ENCODE results near the gene LVRN. TPM values are rescaled to one million over a fixed set of nuclear protein-coding genes. Genes with fewer than 3 reads are reported as not detected.
"Not testable (repeated sequence)": the region's sequence is repeated elsewhere in the genome, so short reads cannot be mapped to it uniquely, and the experiment has no call there.

LVRN gene, protein sequence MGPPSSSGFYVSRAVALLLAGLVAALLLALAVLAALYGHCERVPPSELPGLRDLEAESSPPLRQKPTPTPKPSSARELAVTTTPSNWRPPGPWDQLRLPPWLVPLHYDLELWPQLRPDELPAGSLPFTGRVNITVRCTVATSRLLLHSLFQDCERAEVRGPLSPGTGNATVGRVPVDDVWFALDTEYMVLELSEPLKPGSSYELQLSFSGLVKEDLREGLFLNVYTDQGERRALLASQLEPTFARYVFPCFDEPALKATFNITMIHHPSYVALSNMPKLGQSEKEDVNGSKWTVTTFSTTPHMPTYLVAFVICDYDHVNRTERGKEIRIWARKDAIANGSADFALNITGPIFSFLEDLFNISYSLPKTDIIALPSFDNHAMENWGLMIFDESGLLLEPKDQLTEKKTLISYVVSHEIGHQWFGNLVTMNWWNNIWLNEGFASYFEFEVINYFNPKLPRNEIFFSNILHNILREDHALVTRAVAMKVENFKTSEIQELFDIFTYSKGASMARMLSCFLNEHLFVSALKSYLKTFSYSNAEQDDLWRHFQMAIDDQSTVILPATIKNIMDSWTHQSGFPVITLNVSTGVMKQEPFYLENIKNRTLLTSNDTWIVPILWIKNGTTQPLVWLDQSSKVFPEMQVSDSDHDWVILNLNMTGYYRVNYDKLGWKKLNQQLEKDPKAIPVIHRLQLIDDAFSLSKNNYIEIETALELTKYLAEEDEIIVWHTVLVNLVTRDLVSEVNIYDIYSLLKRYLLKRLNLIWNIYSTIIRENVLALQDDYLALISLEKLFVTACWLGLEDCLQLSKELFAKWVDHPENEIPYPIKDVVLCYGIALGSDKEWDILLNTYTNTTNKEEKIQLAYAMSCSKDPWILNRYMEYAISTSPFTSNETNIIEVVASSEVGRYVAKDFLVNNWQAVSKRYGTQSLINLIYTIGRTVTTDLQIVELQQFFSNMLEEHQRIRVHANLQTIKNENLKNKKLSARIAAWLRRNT
- 0.28 TPM for polyA plus RNA-seq (2013, experiment 1 of 2; ENCODE audit: insufficient read length)
- polyA plus RNA-seq (2013, experiment 2 of 2; ENCODE audit: insufficient read length), result 0.10 TPM

DNA sequence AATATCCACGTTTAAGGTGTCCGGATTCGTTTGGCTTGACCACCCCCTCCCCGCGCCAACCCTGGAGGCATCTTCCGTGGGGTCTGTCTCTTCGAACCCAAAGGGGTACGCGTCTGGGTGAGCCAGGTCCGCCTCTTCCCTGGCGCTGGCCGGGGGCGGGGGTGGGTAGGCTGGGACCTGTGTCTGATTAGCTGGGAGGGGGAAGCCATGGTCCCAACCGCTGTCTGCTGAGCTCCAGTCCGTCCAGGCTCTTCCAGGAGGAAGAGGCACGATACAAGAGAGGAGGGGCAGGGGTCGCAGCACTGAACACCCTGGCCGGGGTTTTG lies at the start of gene LVRN:
LVRN (plus strand) TSS at position 237 of the 326 bp plus-strand sequence. CDS start 143 bp downstream, outside the sequence.
- no peak for DNase-seq

- DNase-seq, result not testable (repeated sequence)
Observed at GRCh38 chr5:115913623-115914400, 48.5 kb upstream of the LVRN start.

DNA sequence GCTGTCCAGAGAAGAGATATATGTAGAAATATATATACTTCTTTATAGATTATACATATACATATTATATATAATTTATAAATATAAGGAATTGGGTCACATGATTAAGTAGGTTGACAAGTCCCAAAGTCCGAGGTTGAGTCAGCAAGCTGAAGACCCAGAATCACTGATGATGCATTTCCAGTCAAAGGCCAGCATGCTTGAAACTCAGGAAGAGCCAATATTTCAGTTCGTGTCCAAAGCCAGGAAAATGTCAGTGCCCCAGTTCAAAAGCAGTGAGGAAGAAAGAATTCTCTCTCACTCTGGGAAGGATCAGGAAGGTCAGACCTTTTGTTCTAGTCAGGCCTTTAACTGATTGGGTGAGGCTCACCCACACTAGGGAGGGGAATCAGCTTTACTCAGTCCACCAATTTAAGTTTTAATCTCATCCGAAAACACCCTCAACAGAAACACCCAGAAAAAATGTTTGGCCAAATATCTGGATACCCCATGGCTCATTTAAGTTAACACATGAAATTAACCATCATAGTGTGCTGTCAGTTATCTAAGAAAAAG lies 42.0 kb upstream of the LVRN start:
- no peak for DNase-seq

- not testable (repeated sequence) for DNase-seq
Observed at GRCh38 chr5:115928578-115929407, 33.5 kb upstream of the LVRN start.

DNA sequence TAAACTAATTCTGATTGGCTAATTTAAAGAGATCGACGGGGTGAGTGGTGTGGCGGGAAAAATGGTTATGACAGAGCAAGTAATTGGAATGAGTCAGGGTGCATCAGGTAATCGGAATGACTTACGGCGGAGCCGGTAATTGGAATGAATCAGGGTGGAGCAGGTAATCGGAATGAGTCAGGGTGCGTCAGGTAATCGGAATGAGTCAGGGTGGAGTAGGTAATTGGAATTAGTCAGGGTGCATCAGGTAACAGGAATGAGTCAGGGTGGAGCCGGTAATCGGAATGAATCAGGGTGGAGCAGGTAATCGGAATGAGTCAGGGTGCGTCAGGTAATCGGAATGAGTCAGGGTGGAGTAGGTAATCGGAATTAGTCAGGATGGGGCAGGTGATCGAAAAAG lies 32.1 kb upstream of the LVRN start:
- not testable (repeated sequence) for DNase-seq

DNA sequence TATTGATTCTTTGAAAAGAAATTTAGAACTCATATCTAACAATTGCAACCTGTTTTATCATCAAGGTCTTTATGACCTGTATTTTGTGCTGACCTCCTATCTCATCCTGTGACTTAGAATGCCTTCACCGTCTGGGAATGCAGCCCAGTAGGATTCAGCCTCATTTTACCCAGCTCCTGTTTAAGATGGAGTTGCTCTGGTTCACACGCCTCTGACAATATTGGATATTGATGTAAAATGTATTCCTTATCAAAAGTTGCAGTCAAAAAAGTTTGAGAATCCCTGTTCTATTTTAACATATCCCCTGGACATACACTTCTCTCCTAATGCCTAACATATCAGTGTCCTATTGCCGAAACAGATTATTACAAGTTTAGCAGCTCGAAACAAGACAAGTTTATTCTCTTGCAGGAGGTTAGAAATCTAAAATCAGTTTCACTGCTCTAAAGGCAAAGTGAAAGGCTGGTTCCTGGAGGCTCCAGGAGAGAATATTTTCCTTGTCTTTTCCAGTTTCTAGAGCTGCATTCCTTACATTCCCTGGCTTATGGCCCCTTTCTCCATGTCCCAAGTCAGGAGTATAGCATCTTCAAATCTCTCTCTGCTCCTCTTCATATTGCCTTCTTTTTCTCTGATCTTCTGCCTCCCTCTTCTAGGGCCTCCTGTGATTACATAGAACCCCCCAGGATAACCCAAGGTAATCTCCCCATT lies 31.5 kb upstream of the LVRN start:
- DNase-seq, result no peak

DNA sequence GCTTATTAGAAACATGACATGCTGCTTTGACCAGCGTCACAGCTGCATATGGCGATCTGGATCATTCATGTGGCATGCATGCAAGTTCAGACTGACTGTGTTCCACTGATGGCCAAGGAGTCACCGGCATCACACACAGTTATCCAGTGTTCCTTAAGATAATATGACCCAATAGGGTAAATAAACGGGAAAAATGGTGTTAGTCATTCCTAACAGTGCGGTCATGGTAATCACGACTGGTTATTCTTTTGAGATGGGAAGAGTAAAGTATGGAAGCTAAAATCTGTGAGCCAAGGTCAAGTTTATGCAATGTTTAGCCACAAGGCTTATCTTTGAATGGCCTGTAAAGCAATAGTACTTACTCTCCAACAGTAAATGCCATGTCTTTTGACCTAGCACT lies 29.3 kb upstream of the LVRN start:
- no peak for DNase-seq

GRCh38 chr5:115934388-115934974 lies 27.8 kb upstream of the LVRN start:
- DNase-seq, result no peak

DNA sequence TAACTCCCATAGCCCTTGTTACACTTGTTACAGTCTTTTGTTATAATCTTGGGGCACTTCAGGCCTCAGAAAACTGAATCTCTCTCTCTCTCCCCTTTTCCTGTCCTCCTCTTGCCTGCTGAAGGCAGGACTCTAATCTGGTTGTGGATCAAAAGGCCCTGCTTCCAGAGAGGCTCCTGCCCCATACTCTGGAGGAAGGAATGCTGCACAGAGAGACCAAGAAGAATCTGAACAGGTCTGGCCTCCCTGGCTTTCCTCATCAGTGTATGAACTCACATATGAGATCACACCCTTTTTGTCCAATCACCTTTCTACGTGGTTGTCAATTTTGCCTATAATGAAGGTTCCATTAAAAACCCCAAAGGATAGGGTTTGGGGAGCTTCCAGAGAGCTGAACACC lies 26.2 kb upstream of the LVRN start:
- no peak for DNase-seq

GRCh38 chr5:115939059-115939458 lies 23.2 kb upstream of the LVRN start:
- DNase-seq, result no peak

DNA sequence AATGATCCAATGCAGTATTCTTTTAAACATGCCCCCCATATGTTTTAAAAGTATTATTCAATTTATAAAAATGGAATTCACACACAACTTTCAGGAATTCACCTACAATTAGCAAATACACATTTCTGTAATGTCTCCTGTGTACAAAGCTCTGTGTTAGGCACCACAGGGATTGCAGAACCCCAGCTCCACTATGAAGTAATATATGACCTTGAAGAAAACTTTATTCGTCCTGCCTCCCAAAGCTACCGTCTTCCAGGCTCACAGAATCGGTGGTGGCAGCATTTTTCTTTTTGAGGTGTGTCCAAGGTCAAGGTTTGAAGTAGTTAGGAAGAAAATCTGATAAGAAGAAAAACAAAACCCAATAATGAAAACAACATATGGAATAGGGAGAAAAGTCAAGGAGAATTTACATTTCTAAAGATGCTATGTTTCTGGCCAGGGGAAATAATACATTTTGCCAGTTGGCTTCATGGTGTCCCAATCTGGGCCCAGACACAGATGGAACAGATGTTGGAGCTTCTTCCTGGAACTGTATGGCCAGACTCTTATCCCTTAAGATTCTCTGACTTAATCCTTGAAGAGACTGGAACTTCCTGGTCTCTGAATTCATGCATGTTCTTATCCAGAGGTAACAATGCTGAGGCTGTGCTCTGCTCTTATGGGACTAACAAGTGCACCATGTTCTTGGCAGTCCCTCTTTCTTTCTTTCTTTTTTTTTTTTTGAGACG lies 22.0 kb upstream of the LVRN start:
- DNase-seq, result no peak

DNA sequence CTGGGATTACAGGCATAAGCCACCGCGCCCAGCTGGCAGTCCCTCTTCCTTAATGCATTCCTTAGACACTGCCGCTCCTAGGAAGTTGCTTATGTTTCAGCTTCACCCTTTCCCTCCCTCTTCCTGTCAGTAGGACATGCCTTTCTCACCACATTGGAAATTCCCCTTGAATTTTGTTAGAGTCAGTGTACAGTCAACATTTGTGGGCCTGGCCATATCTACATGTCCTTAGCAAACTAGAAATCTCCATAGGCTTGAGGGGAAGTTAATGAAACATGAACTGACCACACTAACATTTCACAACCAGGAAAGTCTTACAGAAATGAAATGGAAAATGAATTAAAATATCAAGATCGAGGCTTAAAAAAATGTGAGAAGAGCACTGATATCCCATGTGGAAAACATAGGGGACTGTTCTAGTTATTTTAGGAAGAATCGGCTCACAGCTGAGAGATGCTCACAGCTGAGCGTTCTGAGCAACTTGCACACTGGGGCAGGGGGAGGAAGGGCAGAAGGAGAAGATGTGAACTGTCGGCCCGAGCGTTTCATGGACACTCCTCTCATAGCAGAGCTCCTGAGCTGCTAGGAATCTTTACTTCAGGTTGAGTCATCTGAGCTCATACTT lies 21.1 kb upstream of the LVRN start:
- DNase-seq, result peak; percentile 95

DNA sequence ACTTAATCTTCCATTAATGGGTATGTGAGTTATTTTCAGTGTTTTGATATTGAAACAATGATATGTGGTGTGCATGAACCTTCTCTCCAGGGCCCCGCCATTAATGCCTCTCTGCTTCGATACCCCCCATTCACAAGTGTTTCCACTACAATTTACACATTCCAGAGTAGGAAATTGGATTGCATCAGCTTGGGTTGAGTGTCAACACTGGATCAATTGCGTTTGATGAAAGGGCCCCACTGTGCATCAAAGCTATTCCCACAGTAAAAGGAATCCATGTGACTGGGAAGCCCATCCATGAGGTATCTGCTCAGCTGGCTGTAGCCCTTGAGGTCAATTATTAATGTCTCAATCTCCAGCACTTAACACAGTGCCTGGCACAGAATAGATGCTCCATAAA lies 17.8 kb upstream of the LVRN start:
- no peak for DNase-seq

DNA sequence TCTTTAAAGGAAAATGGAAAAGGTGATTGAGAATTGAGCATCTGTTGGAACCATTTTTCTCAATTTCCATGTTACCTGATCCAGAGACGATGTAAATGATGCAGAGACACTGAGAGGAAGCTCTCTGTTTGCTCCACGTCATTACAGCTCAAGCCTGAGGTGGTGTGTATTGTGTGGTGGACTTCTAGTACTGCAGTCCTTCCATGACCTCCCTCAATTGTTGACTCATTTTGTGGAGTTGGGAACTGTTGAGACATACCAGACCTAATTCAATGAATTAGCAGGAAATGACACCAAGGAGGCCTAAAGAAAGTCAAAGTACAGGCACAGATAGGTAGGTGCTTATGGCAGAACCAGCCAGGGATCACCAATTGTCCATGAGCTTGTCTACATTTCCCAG lies 15.6 kb upstream of the LVRN start:
- peak; percentile 27 for DNase-seq

- DNase-seq, result peak; percentile 51
Observed at GRCh38 chr5:115947260-115947659, 15.0 kb upstream of the LVRN start.

DNA sequence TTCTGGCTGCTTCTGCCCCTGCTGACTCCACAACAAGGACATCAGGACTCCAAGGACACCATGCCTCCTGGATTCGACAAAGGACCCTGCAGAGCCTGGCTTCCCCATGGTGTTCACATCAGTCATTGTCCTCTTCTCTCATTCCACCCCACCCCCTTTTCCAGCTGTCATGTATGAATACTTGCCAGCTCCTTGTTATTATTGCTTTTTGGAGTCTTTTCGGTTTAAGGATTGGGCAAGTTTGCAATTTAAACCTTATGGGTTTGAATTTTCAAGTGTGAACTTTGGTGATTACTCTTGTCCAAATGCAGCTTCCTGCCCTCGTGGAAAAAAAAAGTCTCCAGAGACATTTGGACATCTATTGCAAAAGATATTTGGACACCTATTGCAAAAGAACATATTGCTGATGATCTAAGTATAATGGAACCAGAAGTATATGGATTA lies 14.2 kb upstream of the LVRN start:
- DNase-seq, result peak; percentile 27

- DNase-seq, result peak; percentile 13
Observed at GRCh38 chr5:115949096-115949495, 13.2 kb upstream of the LVRN start.

DNA sequence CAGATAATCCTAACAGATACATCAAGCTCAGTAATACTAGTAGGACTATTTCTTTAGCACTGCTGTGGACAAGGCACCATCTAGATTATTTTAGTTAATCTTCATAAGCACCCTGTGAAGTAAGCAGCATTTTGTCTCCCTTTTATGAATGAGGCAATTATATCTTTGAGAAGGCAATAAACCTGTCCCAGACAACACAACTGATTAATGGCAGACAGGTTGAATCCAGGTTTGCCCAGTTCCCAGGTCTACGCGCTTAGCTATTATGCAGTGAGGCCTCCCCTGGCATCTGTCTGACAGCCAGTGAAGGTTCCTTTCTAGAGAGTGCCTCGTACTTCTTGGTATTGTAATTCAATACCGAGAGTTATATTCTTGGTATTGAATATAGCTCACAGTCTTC lies 9.7 kb upstream of the LVRN start:
- no peak for DNase-seq

DNA sequence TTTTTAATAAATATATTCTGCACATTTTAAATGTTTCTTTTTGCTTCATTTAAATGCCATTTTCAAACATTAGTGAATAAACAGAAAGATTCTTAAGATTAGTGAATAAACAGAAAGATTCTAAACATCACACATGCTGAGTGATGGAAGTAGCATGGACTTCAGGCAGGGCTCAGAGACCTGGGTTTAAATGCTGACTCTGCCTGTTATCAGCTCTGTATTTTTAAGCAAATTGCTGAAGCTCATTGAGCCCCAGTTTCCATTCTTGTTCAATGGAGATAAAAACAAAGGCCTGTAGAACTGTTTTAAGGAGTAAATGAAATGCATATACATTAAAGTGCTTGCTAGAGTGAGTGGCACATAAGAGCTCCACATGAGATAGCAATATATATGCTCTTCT lies 8.1 kb upstream of the LVRN start:
- DNase-seq, result no peak
